HG02884 (cell line): ENCODE results near the gene ARAP1.
"Not testable (repeated sequence)": the region's sequence is repeated elsewhere in the genome, so short reads cannot be mapped to it uniquely, and the experiment has no call there.

Experiments used
- ATAC-seq: cut with Tn5 transposase; IDR thresholded peaks from one replicate; pipeline ENCODE4 v1.9.1; 2021; ENCODE audit warnings: mild to moderate bottlenecking, moderate library complexity; ENCODE audit not compliant: unreplicated experiment

ARAP1 gene

GRCh38 chr11:72752088-72752914 lies at the start of gene ARAP1:
TSS of gene ARAP1 (minus strand) at chr11:72752408. CDS start at chr11:72727128, 25,280 bp downstream.
- no peak for ATAC-seq

- ATAC-seq, result no peak
These were observed 47.2 kb upstream of the ARAP1 start for GRCh38 chr11:72799441-72799840.

- no peak for ATAC-seq
These were observed 46.2 kb upstream of the ARAP1 start for GRCh38 chr11:72798361-72798760.

GRCh38 chr11:72793425-72794367 lies 41.5 kb upstream of the ARAP1 start, which contains the start of gene STARD10:
TSS of gene STARD10 (minus strand) at chr11:72794047. CDS start at chr11:72781181, 12,866 bp downstream.
- peak; percentile 91 for ATAC-seq

- ATAC-seq, result no peak
These were observed 40.8 kb upstream of the ARAP1 start for GRCh38 chr11:72793076-72793424.

- no peak for ATAC-seq
These were observed 40.3 kb upstream of the ARAP1 start for GRCh38 chr11:72792437-72793021.

GRCh38 chr11:72791228-72791627 lies 39.0 kb upstream of the ARAP1 start:
- not testable (repeated sequence) for ATAC-seq

GRCh38 chr11:72789493-72790131 lies 37.4 kb upstream of the ARAP1 start:
- ATAC-seq, result no peak

GRCh38 chr11:72788241-72788640 lies 36.0 kb upstream of the ARAP1 start:
- no peak for ATAC-seq

GRCh38 chr11:72787216-72788104 lies 35.3 kb upstream of the ARAP1 start:
- no peak for ATAC-seq

GRCh38 chr11:72786305-72787215 lies 34.4 kb upstream of the ARAP1 start:
- ATAC-seq, result no peak

- ATAC-seq, result no peak
These were observed 32.5 kb upstream of the ARAP1 start for GRCh38 chr11:72784662-72785061.

GRCh38 chr11:72783144-72783905 lies 31.1 kb upstream of the ARAP1 start:
- no peak for ATAC-seq

GRCh38 chr11:72782081-72782920 lies 30.1 kb upstream of the ARAP1 start:
- ATAC-seq, result no peak

- no peak for ATAC-seq
These were observed 29.3 kb upstream of the ARAP1 start for GRCh38 chr11:72781313-72782080.

- no peak for ATAC-seq
These were observed 28.8 kb upstream of the ARAP1 start for GRCh38 chr11:72781063-72781312.
